ENCODE results near the gene PSD2.

Gene PSD2

DNA sequence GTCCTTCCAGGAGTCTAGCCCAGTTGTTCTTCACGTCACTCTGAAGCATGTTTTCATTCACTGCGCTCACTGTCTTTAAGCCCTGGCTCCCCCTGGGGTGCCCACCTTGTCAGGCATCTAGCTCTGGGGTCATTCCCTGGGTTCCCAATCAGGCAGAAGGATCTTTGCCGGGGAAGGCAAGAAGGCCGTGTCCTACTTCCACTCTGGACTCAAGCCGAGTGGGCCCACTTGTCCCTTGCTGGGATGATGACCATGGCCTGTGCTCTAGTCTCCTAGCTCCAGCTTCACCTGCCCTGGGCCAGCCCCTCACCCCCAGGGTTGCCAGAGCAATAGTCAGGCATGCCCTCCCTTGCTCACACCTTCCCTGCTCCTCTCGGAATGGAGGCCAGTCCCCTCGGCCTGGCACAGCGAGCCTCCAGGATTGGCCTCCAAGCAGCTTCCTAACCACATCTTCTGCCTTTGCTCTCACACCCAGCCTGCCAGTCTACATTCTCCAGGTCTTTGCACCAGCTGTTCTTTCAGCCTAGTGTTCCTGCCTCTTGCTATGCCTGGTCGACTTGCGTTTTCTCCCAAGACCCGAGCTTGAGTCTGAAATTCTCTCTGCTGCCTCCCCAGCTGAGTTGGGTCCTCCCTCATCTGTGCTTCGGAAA, 32.2 kb upstream of the PSD2 start:
- DNase-seq (ENCODE audit: low spot score), result peak; percentile 3

- peak; percentile 85 for DNase-seq (ENCODE audit: low spot score)
Measured at GRCh38 chr5:139763930-139764791, 31.4 kb upstream of the PSD2 start.

- DNase-seq (ENCODE audit: low spot score), result peak; percentile 13
Measured at GRCh38 chr5:139764886-139765408, 30.7 kb upstream of the PSD2 start.

GRCh38 chr5:139765409-139766217, 30.0 kb upstream of the PSD2 start:
- peak; percentile 87 for DNase-seq (ENCODE audit: low spot score)

DNA sequence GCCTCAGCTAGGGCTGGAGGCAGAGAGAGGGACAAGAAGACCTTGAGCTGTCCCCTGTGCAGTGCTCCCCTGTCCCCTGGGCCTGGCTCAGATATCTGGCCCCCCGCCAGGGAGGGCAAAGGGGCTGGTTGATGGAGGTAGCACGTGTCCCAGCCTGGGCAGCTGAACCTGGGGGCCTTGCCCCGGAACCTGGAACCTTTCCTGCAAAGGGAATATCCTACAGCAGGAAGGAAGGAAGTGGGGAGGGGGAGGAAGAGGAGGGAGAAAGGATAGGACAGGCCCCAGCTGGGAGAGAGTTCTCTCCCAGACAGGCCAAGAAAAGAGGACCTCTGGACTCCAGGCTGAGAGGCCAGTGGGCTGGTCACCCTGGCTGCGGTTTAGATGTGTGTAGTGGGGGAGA, 27.6 kb upstream of the PSD2 start:
- DNase-seq (ENCODE audit: low spot score), result peak; percentile 3

DNA sequence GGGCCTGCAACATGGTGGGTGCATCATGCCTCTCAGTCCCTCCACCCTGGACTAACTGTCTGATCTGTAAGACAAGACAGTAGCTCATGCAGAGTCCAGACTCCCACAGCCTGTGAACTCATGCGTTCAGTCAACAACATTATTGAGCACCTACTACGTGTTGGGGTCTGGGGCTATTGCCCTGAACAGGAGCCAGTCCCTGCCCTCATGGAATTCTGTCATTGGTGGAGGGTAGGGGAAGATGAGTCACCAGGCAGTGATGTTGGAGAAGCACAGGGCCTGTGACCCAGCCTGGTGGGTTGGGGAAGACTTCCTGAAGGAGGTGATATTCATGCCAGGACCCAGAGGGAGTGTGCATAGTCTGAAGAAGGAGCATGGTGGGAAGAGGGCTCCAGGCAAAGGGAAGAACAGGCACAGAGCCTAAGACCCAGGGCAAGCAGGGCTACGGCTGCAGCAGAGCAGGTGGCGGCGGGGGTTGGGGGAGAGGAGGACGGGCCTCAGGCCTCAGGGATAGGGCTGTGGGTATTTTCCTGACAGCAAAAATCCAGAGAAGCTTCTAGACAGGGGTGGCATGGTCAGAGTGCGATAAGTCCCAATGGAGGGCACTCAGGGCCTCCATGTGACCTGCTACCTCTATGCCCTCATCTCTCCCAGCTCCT, 26.7 kb upstream of the PSD2 start:
- DNase-seq (ENCODE audit: low spot score), result no peak

GRCh38 chr5:139769477-139769876, 26.1 kb upstream of the PSD2 start:
- DNase-seq (ENCODE audit: low spot score), result peak; percentile 5

DNA sequence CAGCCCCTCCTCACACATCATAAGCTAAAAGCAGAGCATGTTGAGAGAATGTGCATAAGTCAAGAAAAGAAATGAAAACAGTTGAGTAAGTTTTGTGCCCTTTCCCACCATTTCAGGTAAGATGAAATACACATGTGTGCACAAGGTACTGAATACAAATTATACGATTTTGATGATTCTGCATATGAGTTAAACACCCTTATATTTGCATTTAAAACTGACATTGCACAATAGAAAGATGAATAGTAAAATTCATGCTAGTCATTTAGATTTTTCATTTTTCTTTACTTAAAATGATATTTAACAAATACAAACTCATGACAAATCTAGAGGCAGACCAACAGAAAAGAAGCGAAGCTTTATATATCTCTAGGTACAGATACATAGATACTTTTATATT, 24.9 kb upstream of the PSD2 start:
- DNase-seq (ENCODE audit: low spot score), result no peak

- no peak for DNase-seq (ENCODE audit: low spot score)
Measured at GRCh38 chr5:139772089-139772791, 23.4 kb upstream of the PSD2 start.

DNA sequence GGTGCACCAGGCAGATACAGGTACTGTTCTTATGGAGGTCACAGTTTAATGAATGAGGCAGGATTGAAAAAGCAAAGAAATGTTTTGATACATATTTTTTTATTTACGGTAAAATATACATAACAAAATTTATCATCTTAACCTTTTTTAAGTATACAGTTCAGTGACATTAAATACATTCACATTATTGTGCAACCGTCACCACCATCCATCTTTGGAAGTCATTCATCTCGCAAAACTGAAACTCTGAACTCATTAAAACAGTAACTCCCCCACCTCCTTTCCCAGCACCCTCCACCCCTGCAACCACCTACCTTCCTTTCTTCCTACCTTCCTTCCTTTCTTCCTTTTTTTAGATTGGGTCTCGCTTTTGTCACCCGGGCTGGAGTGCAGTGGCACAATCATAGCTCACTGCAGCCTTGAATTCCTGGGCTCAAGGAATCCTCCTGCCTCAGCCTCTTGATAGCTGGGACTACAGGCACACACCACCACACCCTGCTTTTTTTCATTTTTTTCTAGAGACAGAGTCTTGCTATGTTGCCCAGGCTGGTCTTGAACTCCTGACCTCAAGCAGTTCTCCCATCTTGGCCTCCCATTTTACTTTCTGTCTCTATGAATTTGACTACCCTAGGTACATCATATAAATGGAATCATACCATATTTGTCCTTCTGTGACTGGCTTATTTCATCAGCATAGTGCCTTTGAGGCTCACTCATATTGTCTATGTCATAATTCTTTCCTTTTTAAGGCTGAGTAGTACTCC, 22.5 kb upstream of the PSD2 start:
- DNase-seq (ENCODE audit: low spot score), result no peak

GRCh38 chr5:139774980-139775661, 20.5 kb upstream of the PSD2 start:
- peak; percentile 94 for DNase-seq (ENCODE audit: low spot score)

- DNase-seq (ENCODE audit: low spot score), result no peak
Measured at GRCh38 chr5:139775872-139776271, 19.7 kb upstream of the PSD2 start.

DNA sequence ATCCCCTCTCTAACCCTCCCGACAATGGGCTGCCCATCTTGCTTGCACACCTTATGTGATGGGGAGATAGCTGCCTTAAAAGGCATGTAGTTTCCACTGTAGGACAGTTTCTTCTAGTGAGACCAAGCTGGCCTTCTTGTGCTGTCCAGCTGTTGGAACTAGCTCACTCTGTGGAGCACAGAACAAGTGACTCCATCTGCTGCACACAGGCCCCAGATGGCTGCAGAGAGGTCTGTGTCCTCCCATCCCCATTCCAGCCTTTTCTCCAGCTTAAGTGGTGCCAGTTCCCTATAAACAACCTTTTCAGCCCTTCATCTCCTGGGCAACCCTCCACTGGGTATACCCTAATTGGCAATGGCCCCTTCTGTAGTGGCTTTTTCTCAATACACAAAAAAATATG, 18.7 kb upstream of the PSD2 start:
- DNase-seq (ENCODE audit: low spot score), result no peak

DNA sequence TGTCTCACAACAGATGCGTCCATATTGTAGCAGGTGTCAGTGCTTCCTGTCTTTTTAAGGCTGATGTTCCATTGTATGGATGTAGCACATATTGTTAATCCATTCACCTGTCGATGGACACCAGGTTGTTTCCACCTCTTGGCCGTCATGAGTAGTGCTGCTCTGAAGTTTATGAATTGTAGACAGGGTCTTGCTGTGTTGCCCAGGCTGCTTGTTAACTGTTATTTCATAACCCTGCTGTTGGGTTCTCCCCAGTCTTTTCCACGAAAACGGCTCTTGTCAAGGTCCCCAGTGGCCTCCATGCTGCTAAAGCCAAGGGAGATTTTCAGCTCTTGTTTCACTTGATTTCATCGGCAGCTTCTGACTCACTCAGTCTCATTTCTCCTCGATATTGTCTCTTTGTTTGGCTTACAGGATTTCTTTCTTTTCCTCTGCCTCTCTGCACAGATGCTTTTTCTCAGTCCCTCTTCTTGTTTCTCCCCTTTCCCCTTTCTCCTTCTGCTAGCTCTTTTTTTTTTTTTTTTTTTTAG, 12.1 kb upstream of the PSD2 start:
- DNase-seq (ENCODE audit: low spot score), result no peak

DNA sequence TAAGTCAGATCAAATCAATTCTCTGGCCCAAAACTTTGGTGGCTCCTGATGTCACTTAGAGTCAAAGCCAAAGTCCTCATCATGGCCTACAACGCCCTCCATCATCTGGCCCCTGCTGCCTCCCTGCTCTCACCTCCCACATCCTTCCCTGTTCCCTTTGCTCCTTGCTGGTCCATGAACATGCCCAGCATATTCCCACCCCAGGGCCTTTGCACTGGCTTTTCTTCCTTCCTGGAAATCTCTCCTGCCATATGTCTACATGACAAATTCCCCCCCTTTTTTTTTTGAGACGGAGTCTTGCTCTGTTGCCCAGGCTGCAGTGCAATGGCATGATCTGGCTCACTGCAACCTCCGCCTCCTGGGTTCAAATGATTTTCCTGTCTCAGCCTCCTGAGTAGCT, 11.1 kb upstream of the PSD2 start:
- no peak for DNase-seq (ENCODE audit: low spot score)

DNA sequence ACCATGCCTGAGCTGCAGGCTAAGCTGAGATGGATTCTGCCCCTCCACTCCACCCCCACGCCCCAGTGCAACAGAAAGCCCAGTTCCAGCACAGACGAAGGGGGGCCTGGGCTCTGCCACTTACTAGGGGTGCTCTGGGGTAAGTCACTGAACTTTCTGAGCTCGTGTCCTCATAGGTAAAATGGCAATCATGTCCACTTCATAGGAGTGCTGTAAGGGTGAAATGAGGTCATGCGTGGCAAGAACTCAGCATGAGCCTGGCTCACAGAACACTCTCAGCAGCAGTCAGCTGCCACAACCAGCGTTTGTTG, 8.4 kb upstream of the PSD2 start:
- no peak for DNase-seq (ENCODE audit: low spot score)

DNA sequence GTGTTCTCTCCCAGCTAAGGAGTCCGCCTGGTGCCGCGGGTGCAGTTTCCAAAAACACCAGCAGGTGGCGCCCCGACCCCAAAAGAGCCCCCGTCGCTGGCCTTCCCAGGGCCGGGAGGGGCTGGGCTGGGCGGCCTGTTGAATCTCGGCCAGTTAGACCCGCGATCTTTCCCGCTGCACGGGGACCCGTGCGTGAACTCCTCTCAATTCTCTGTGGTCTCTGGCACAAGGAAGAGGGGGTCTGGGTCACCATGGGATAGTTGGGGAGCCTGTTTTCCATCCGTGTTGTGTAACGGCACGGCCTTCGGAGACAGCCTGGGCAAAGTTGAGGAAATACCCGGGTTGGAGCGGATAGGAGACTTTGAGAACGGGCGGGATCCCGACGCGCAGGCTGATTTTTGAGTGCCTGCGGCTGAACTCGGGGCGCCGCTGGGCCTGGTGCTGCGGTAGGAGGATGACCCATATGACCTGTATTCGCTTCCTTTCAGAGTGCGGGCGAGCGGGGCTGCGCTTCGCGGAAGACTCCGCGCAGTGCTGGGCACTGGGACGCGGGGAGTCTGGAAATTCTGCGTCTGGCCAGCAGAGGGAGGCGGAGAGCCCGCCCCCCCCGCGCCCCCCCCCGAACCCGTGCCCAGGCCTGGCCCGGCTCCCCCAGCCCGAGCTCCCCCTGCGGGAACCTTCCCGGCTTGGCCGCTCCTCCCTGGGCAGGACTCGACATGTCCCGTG, 7.9 kb upstream of the PSD2 start:
- peak; percentile 97 for DNase-seq (ENCODE audit: low spot score)

DNA sequence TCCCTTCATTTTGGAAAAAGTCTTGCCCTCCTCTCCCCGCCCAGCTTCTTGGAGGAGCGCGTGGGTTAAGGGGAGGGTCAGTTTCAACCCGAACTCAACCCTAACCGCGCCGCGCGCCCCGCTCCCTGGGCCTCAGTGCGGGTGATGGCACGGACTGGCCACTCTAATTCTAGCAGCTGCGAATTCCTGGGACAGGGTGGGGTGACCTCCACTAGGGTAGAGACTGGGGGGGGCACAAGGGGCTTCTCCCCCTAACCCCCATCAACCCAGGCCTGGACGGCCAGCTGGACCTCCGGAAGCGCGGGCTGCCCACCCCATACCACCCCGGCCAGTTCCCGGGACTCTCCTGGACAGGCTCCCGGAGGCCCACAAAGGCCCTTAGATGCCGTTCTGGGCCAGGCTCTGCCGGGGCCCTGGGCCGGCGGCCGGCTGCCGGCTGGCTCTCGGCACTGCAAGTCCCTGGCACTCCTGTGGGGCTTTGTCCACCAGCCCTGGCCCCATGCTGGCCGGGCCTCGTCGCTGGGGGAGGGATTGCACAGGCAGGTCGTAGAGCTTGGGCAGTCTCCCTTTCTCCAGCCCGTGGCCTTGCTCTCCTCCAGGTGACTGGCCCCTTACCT, 7.2 kb upstream of the PSD2 start:
- peak; percentile 65 for DNase-seq (ENCODE audit: low spot score)

All from iPS-NIHi11 (cell line).